Measurements from ENCODE around the gene INPP5A.

INPP5A gene

DNA sequence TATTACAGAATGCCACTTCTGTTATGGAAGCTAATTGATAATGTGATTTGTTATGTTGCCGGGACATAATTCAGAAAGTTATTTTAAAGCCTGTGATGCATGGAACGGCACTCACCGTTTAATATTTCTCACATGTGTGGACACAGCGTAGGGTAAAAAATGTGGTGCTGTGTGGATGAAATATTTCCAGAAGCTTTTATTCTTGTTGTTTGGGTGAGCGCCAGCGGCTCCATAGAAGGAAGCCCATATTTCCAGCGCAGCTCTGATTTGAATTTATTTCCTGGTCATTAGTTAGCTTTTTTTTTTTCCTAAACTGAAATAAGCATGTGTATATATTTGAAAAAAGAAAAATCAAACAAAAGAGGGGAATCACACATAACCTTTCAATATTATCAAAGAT is 268.5 kb downstream of the INPP5A start:
- intact Hi-C loops (cut with DNase I), result no loop called here
- DNase-seq, result peak in 4 of 42 donors; percentile 9 to 33 (median 24)

DNA sequence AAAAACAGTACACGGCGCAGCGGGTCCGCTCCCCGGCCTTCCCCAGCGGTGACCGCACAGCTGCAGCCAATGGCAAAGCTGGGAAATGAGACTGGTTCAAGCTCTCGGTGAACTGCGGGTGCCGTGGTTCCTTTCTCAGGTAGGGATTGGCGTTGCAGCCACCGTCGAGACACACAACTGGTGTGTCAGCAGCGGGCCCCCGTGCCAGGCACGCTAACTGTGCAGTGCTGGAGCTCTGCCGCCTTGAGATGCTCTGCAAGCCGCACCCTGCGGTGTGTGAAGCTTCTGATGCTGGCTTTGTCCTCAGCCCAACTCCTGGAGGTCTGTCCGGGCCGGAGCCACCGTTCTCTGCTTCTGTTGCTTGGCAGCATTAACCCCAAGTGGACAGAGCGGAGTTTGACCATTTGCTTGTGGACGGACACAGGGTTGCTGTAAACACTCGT is 269.0 kb downstream of the INPP5A start:
- intact Hi-C loops (cut with DNase I), result no loop called here
- peak in 7 of 42 donors; percentile 10 to 41 (median 31) for DNase-seq

DNA sequence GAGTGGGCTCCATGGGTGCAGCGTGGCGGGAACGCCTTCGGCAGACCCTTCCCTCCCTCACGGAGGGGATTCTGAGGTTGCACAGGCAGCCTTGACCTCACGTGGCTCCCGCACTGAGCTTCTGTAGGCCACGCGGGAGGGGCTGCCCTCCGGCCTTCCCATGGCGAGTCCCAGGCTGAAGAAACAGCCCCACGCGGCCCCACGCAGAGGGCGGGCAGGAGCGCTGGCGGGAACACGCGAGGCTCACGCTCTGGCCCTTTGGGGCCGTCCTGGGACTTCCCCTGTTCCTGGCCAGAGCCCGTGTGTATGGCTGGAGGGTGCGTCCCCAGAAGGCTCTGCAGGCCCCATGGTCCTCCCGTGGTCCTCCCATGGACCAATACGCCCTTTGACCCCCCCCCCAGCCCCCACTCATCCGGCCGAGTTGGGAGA is 270.0 kb downstream of the INPP5A start:
- intact Hi-C loops (cut with DNase I), result no loop called here
- DNase-seq, result peak in 3 of 42 donors; percentile 9 to 21 (median 16)

DNA sequence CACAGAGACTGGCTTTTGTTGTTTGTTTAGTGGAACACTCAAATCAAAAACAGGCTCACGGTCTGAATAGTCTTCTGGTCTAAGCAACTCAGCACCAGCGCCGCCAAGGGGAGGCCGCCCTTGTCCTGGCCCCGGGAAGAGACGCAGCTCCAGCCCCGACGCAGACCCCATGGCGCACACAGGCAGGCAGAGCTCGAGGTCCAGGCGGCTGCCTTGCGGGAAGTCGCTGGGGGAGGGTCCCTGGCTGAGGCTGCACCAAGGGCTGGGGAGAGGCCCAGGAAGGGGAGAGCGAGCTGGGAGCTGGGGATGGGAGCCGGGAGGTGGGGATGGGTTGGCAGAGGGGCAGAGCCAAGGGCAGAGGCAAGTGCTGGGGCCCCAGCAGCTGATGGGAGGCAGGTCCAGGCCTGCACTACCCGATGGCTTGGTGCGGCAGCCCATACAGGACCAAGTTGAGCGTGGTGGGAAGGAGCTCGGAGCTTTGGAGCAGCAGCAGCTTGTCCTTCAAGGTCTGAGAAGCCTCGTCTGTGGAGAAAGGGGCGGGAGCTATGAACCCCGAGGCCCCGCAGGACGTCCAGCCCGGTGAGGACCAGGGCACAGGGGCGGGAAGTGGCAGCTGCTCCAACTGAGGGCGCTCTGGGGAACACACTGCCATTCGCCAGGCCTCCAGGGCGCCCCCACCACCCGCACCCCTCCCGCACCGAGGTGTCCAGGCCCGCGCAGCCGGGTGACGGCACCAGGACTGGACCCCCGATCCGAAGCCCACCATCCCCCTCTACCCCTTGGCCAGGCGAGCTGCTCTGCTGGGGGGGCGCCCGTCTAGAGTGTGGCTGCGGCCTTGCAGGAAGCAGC is 271.0 kb downstream of the INPP5A start:
- intact Hi-C loops (cut with DNase I), result no loop called here
- peak in 6 of 42 donors; percentile 9 to 36 (median 26) for DNase-seq

DNA sequence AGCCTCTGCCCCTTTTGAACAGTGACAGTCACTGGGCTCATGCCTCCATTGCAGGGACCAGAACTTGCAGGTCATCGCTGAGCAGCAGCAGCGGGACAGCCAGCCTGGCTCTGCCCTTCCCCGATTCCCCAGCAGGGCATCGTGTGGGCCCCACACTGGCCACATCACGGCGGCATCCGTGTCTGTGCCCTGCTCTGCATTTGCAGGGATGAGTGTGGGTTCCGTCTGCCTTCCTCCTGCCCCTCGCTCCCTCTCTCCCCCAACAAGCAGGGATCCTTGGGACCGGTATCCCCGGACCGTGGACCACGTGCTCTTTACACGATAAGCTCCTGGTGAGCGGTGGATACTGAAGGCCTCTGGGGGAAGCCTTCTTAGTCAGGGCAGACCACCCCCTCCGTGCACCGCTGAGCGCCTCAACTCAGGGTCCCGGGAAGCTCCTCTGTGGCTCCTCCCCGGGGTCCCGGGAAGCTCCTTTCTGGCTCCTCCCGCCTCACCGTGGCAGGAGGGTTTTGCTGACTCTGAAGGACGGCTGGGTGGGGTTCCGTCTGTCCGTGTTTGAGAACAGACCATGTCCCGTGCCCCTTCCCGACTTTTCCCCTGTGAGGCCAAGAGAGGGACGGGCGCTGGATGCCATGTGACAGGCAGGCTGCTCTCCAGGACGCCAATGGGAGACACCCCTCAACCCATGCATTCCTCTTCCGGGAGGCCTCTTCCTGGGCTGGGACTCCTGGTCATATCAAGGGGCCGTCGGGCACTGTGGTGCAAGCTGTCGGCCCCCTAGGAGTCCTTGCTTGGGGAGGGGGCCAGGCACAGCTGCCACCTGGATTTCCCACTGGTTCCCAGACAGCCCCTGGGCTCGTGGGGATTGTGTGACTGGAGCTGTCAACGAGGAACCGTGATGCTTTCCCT is 271.9 kb downstream of the INPP5A start:
- peak in 6 of 42 donors; percentile 6 to 37 (median 26) for DNase-seq
- intact Hi-C loops (cut with DNase I), result no loop called here

DNA sequence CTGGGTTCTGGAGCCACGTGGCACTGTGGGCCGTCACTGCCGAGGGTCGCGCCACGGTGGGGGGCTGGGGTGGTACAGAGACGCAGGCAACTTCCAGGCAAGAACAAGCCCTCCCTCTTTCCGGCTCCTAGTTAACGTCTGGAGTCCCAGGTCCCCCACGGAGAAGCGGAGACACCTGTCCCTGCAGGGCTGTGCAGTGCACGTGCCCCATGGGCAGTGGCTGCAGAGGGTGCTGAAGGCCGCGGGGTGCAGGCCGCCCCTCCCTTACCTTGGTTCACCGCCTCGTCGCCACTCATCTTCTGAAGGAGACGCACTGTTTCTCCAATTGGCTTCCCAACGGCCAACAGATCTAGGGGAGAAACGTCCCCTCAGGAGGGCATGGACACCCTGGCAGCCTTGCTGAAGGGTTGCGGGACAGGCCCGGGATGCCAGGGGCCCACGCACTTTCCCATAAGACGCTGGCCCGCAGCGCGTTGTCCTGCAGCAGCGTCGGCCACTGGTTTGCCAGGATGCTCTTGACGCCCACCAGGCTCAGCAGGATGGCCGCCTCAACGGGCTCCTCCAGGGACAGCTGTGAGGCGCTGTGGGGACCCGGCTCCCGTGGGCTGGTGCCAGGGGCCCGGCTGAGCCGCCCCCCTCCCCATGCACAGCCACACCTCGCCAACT is 272.7 kb downstream of the INPP5A start:
- intact Hi-C loops (cut with DNase I), result no loop called here
- DNase-seq, result peak in 7 of 42 donors; percentile 3 to 33 (median 23)

DNA sequence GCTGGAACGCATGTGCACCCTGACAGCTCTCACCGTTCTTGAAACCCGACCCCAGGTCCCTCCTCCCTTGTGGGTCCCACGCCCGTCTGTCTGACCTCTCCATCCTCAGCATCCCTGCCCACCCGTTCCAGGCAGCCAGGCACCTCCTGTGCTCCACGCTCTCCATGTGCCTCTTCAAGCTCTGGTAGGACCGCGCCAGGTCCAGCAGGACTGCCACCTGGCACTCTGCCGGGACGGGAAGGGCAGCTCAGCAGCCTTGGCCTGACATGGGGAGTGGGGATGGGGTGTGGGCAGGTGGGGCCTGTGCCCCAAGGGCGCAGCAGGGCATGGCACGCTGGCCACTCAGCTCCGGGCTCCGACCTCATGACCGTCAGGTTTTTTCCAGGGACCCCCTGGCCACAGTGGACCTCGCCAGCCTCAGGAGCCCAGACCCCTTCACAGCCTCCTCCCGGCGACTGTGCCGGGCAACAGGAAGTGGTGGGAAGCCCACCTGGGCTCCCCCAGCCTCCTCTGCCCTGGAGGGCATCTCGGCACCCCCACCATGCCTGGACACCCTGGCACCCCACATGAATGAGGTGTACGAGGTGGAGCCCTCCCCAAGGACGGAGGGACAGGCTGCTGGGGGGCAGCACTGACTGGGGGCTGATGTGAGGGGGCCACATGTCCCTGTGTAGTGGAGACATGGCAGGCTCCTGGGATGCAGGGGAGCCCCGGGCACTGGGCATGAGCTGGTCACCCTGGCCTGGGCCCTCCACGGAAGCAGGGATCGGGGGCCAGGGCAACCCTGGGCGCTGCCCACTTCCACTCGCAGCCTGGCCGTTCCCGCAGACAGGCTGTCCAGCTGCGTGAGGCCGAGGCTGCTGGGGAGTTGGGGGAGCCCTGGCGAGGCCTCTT is 273.5 kb downstream of the INPP5A start:
- DNase-seq, result peak in 9 of 42 donors; percentile 6 to 40 (median 15)
- intact Hi-C loops (cut with DNase I), result no loop called here

DNA sequence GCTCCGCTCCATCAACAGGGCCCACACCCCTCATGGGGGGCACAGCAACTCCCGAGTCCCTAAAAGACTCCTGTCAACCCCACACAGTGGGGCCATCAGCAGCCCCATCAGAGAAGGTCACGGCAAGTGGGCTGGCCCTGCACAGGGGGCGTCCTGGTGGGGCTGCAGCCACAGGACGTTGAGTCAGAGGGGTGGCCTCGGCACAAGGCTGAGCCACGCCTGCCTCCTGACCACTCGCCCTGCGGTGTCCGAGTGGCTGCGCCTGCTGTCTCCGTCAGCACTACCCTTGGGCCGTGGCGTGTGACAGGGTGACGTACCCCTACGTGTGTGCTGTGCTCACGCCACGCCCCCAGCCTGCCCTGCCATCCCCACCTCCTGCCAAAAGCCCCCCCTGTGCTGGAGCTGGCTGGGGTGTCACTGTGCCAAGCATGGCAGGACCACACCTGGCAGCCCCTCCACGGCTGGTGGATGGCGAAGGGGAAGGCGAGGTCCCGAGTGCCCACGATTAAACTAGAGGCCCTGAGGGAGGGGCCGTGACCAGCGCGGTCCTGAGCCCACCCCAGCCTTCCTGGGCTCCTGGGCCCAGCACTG is 274.4 kb downstream of the INPP5A start:
- intact Hi-C loops (cut with DNase I), result no loop called here
- peak in 9 of 42 donors; percentile 10 to 30 (median 14) for DNase-seq

DNA sequence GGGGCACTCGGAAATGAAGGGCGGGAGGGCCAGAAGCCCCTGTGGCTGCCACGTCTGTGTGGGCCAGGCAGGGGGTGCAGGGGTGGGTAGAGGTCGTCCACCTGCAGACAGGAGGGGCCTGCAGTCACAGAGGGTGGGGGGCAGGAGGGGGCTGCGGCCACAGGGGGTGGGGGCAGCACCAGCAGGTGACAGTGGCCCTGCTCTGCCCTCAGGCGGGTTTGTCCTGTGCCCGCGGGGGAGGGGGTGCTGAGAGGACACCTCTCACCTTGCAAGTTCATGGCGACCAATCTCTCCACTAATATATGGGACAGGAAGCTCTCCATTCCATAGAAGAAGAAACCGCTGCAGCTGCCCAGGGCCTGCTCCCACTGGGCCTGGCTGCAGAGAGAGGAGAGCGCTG is 274.9 kb downstream of the INPP5A start:
- intact Hi-C loops (cut with DNase I), result no loop called here
- peak in 4 of 42 donors; percentile 4 to 13 (median 7) for DNase-seq

DNA sequence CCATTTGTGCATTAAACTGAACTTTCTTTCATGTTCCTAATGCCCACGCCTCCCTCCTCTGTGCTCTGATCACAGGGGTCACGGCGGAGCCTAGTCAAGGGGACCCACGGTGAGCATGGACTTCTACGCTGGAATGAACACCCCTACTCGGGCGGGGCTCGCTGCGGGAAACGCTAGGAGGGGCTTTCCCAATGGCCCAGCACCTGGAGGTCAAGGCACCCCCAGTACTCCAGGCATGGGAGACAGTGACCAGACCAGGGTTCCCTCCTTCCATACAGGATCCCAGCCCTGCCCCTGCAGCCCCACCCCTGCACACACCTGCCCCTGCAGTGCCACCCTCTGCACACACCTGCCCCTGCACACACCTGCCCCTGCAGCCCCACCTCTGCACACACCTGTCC is 275.4 kb downstream of the INPP5A start:
- intact Hi-C loops (cut with DNase I), result no loop called here
- DNase-seq, result peak in 3 of 42 donors; percentile 2 to 17 (median 16)

DNA sequence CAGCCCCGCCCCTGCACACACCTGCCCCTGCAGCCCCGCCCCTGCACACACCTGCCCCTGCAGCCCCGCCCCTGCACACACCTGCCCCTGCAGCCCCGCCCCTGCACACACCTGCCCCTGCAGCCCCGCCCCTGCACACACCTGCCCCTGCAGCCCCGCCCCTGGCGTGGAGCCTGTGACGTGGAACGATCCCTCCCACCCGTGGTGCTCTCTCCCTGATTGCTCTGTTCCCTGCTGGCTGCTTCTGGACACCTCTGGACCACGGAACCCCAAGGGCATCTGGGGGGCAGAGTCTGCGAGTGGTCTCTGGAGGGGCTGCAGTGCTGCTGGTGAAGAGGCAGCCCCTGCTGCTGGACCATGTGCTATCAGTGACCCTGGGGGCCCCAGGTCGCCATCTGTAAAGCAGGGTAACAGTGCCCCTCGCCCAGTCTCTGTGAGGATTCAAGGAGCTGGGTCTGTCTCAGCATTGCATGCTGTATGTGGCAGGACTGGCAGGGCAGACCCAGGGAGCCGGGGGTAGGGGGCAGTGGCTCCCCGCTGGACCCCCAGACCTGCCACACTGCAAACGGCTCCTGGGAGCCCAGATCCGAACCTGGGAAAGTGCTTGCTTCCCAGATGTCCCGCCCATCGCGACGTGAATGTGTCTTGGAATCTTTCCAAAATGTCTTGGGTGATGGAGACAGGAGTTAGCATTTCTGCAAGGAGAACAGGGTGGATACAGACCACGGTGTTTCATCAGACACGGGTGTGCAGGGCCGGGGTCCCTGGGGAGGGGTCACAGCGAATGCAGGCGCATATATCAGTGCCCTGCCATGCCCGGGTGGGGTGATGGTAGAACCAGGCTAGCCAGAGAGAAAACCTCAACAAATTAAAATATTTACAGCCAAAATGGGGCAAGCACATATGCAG is 276.2 kb downstream of the INPP5A start:
- intact Hi-C loops (cut with DNase I), result no loop called here

DNA sequence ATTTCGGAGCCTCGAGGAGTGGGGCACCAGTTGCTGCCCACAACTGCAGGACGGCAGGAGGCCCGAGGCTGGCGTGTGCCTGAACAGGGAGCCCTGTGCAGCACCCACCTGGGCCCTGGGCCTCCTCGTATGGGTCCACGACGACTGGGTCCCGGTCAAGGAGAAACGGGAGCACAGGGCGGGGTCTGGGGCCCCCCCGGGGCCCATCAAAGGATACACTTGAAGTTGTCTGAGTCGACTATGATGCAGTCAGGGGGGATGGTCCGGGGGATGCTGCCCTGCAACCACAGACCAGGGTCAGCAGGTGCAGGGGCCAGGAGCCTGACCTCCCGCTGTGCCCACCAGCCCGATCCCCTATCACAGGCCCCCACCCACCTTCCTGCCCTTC is 276.9 kb downstream of the INPP5A start:
- peak in 7 of 42 donors; percentile 6 to 37 (median 24) for DNase-seq
- intact Hi-C loops (cut with DNase I), result no loop called here

More for the DNA sequence above, 276.2 kb downstream of the INPP5A start:
- DNase-seq, result peak in 6 of 42 donors; percentile 2 to 27 (median 15)

DNA sequence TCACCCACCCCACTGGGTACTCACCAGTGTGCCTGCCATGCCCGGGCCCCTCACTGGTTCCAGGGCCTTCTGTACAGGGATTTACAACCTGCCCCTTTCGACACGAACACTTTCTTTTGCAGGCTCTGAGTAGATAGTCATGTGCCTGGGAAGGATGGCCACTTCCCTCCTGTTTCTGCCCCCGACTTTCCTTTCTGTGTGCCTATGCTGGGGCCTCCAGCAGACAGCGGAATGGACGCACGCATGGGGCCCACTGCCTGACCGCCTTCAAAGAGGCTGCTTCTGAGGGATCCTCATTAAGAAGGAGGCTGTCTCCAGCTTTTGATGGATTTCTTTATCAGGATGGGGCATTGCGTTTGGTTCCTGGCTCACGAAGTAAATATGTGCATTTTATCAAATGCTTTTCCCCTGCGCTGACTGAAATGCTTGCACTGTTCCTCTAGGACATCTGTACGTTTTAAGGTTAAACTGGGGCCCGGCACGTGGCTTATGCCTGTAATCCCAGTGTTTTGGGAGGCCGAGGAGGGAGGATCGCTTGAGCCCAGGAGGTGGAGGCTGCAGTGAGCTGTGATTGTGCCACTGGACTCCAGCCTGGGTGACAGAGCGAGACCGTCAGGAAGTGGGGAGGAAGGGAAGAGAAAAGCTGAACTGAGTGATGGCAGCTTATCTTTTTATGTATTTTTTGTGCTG is 277.7 kb downstream of the INPP5A start:
- intact Hi-C loops (cut with DNase I), result no loop called here
- peak in 4 of 42 donors; percentile 8 to 23 (median 17) for DNase-seq

DNA sequence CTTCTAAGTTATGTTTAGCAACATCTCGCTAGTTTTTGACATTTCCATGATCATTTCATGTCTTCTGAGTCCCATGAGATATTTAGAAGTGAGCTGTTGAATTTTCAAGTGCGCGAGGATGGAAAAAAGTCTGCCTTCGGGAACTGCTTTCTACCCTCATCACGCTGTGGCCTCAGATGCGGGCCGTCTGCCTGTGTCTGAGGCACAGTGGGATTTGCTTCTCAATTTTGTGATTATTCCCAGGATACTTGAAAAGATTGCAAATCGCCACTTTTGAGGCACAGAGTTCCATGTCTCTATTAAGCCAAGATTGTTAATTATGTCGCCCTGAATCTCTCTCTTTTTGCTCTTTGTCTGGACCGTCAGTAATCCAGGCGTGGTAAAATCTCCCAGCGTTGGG is 279.1 kb downstream of the INPP5A start:
- peak in 4 of 42 donors; percentile 13 to 34 (median 24) for DNase-seq
- intact Hi-C loops (cut with DNase I), result no loop called here

DNA sequence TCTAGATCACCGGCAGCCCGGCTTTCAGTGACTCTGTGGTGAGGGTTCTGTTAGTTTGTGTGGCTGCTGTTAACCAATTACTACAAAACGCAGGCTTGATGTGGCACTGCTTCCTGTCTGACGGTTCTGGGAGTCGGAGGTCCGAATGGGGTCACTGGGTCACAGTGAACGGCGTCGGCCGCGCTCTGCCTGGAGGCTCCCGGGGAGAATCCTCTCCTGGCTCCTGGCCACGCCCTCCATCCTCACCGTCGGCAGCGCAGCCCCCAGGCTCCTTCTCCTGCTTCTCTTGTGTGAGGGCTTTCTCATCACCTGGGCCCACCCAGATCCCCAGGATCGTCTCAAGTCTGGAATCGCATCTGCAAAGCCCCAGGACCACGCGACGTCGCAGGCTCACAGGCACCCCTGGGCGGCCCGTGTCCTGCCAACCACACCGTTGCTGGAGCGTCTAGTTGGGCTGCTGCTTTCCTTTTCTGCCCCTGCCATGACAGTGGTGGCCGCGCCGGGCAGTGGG is 280.2 kb downstream of the INPP5A start:
- intact Hi-C loops (cut with DNase I), result no loop called here
- DNase-seq, result peak in 6 of 42 donors; percentile 6 to 38 (median 9)

DNA sequence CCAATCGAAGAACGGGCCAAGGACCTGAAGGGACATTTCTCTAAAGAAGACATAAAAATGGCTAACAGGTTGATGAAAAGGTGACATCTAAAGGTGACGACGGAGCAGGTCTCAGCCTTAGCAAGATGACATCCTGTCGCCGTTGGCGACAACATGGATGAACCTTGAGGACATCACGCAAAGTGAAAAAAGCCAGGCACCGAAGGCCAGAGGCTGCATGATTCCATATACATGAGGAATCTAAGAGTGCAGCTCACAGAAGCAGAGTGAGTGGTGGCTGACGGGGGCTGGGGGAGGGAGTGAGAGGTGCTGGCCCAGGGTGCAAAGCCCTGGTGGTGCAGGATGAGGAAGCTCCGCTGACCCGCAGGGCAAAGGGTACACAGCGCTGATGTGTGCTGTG is 282.5 kb downstream of the INPP5A start:
- intact Hi-C loops (cut with DNase I), result no loop called here
- peak in 4 of 42 donors; percentile 10 to 30 (median 20) for DNase-seq

Data from head of caudate nucleus (tissue), 42 donors.